Vagina (tissue), 2 donors: Measurements from ENCODE around the gene CST6. TPM values are rescaled to one million over a fixed set of nuclear protein-coding genes. Genes with fewer than 3 reads are reported as not detected.

Source experiments
- DNase-seq, 2 donors: peaks; one replicate each; pipeline ENCODE4 v3.0.0-alpha.2; 2017; ENCODE audit errors: extremely low spot score in 2 of 2
- H3K27ac ChIP-seq: fragments of 200-600 bp; sonication (generic); one replicate; pipeline ENCODE4 v1.5.1; 2019
- H3K27me3 ChIP-seq: fragments of 200-600 bp; sonication (generic); one replicate; pipeline ENCODE4 v1.5.1; 2019
- H3K36me3 ChIP-seq, 2 donors: fragments of 200-600 bp; sonication (generic); one replicate each; pipeline ENCODE4 v1.5.1; 2017 to 2019
- H3K4me1 ChIP-seq: fragments of 200-600 bp; sonication (generic); one replicate; pipeline ENCODE4 v1.5.1; 2019
- H3K4me3 ChIP-seq, 2 donors: fragments of 200-600 bp; sonication (generic); 1 replicate in 1 of 2; 2 replicates in 1 of 2; pipeline ENCODE4 v1.5.1; 2016 to 2019
- H3K9me3 ChIP-seq: fragments of 200-600 bp; sonication (generic); one replicate; pipeline ENCODE4 v1.5.1; 2019
- CTCF ChIP-seq, 3 experiments: fragments of 450-650 bp in 2 of 3; fragments of 200-600 bp in 1 of 3; sonication (generic) in 1 of 3; IDR thresholded peaks; one replicate each; pipeline ENCODE4 v1.5.1; 2017 to 2019; ENCODE audit warnings: antibody characterized with exemption in 3 of 3, mild to moderate bottlenecking in 2 of 3, moderate library complexity in 2 of 3
- POLR2A ChIP-seq, 2 donors: fragments of 450-650 bp; IDR thresholded peaks; one replicate each; pipeline ENCODE4 v1.6.1; 2017; ENCODE audit warnings: antibody characterized with exemption in 2 of 2, mild to moderate bottlenecking in 2 of 2, moderate library complexity in 2 of 2
- POLR2AphosphoS5 ChIP-seq, 2 donors: sonication (generic); formaldehyde crosslinking; IDR thresholded peaks; one replicate each; pipeline ENCODE4 v1.9.0; 2017; ENCODE audit warnings: antibody characterized with exemption in 2 of 2, mild to moderate bottlenecking in 2 of 2, low read depth in 1 of 2; ENCODE audit not compliant: insufficient read depth in 1 of 2
- intact Hi-C: fragments of 100-400 bp; cut with DNase I; formaldehyde crosslinking; loops from one replicate; pipeline ENCODE4 v1.15.1; 2023
- total RNA-seq: library from RNA; depleted of rRNA; stranded (reverse); fragments of >200 nt; gene quantifications from one replicate; pipeline ENCODE4 v1.2.3, GENCODE V29; 2016

Gene CST6
- total RNA-seq, 1 donor from 2014 or later = 5.6 TPM

GRCh38 chr11:65975771-65976170 is 36.0 kb upstream of the CST6 start:
- no peak overlapping the region for H3K27ac ChIP-seq
- DNase-seq = no peak
- H3K4me3 ChIP-seq = no peak overlapping the region
- TF ChIP-seq CTCF (IDR thresholded peaks at IDR 0.05) = no peak
- TF ChIP-seq POLR2A (IDR thresholded peaks at IDR 0.05) = no peak
- TF ChIP-seq POLR2AphosphoS5 (IDR thresholded peaks at IDR 0.05; ENCODE audit: insufficient read depth in 1 of 2, low read depth in 1 of 2) = no peak
- peaks cover 0 to 46% of the 10 kb centered on the region in 2 donors for H3K36me3 ChIP-seq
- intact Hi-C loops = no loop called here
- H3K9me3 ChIP-seq = no peaks in the 10 kb centered on the region
- H3K27me3 ChIP-seq = no peaks in the 10 kb centered on the region
- no peaks in the 10 kb centered on the region for H3K4me1 ChIP-seq

DNA sequence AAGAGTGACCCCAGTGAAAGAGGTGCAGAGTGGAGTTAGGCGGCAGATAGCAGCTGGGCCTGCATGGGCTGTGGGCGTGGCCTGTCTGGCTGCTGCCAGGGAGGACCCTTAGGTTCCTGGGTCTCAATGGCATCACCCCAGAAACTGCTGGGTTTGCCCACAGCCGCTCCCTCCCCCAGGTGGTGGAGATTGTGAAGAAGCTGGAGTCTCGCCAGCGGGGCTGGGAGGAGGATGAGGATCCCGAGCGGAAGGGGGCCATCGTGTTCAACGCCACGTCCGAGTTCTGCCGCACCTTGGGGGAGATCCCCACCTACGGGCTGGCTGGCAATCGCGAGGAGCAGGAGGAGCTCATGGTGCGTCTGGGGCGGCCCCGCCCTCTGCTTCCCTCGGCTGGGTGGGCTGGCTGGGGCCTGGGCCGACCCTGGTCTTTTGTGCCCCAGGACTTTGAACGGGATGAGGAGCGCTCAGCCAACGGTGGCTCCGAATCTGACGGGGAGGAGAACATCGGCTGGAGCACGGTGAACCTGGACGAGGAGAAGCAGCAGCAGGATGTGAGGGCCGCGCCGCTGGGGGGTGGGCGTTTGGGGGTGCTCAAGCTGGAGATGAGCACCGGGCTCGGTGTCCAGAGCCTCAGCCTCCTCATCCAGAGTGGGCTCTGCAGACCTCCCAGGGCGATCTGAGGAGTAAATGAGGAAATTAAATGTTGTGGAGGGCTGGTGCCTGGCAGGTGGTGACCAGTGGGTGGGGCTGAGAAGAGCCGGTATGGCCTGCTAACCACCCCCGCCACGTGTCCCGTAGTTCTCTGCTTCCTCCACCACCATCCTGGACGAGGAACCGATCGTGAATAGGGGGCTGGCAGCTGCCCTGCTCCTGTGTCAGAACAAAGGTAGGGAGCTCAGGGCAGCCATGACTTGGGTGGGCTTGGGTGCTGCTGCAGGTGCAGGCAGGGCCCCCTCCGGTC is 35.3 kb upstream of the CST6 start:
- TF ChIP-seq POLR2A (IDR thresholded peaks at IDR 0.05) (no peak), POLR2AphosphoS5 (IDR thresholded peaks at IDR 0.05; ENCODE audit: insufficient read depth in 1 of 2, low read depth in 1 of 2) (no peak), CTCF (IDR thresholded peaks at IDR 0.05) (no peak)
- Histone ChIP-seq H3K4me3 (no peak overlapping the region), H3K4me1 (no peaks in the 10 kb centered on the region), H3K27ac (no peak overlapping the region), H3K36me3 (peaks cover 0 to 46% of the 10 kb centered on the region in 2 donors), H3K27me3 (no peaks in the 10 kb centered on the region), H3K9me3 (no peaks in the 10 kb centered on the region)
- intact Hi-C loops = no loop called here
- no peak for DNase-seq

- intact Hi-C loops = no loop called here
- peaks cover 0 to 46% of the 10 kb centered on the region in 2 donors for H3K36me3 ChIP-seq
Measured at GRCh38 chr11:65977621-65978390, 34.0 kb upstream of the CST6 start.

DNA sequence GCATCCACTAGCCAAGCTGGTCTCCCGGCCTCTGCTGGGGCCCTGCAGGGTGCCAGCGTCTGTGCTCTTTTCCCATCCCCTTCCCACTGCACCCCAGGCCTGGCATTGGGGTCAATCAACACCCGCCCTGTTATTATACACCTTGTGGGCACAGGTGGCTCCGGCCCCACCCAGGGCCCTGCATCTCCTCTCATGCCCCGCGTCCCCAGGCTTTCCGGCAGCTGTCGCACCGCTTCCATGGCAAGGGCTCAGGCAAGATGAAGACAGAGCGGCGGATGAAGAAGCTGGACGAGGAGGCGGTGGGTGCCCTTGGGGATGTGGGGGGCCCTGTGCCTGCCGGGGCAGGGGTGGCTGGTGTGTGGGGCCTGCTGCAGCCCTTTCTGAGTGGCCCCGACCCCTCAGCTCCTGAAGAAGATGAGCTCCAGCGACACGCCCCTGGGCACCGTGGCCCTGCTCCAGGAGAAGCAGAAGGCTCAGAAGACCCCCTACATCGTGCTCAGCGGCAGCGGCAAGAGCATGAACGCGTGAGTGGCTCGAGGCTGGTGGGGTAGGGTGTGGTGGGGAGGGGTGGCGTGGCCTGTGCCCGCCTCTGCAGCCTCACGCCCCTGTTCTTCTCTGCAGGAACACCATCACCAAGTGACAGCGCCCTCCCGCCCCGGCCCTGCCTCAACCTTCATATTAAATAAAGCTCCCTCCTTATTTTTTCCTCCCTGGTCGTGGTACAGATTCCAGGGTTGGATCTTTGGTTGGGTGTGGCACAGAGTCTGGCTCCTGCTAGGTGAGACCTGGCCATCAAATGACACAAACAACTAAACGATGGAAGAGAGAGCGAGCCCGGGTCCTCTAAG is 33.2 kb upstream of the CST6 start:
- H3K9me3 ChIP-seq = no peaks in the 10 kb centered on the region
- intact Hi-C loops = no loop called here
- no peak overlapping the region for H3K4me3 ChIP-seq
- H3K27me3 ChIP-seq = no peaks in the 10 kb centered on the region
- H3K4me1 ChIP-seq = no peaks in the 10 kb centered on the region
- peaks cover 0 to 46% of the 10 kb centered on the region in 2 donors for H3K36me3 ChIP-seq
- H3K27ac ChIP-seq = no peak overlapping the region
- no peak for TF ChIP-seq POLR2AphosphoS5 (IDR thresholded peaks at IDR 0.05; ENCODE audit: insufficient read depth in 1 of 2, low read depth in 1 of 2)
- no peak for TF ChIP-seq CTCF (IDR thresholded peaks at IDR 0.05)
- TF ChIP-seq POLR2A (IDR thresholded peaks at IDR 0.05) = no peak
- peak in 1 of 2 donors; percentile 94 for DNase-seq

More at GRCh38 chr11:65977621-65978390, 34.0 kb upstream of the CST6 start:
- no peaks in the 10 kb centered on the region for H3K27me3 ChIP-seq
- no peaks in the 10 kb centered on the region for H3K4me1 ChIP-seq
- no peak overlapping the region for H3K4me3 ChIP-seq
- no peak overlapping the region for H3K27ac ChIP-seq
- TF ChIP-seq POLR2AphosphoS5 (IDR thresholded peaks at IDR 0.05; ENCODE audit: insufficient read depth in 1 of 2, low read depth in 1 of 2) (no peak), POLR2A (IDR thresholded peaks at IDR 0.05) (no peak), CTCF (IDR thresholded peaks at IDR 0.05) (no peak)
- peak in 1 of 2 donors; percentile 77 for DNase-seq
- no peaks in the 10 kb centered on the region for H3K9me3 ChIP-seq
